B cell (primary cell): ENCODE measurements around the gene GET4. TPM values are rescaled to one million over a fixed set of nuclear protein-coding genes. Genes with fewer than 3 reads are reported as not detected.

Experiments
- ATAC-seq: fragments of 200-7000 bp; cut with Tn5 transposase; one replicate; pipeline ENCODE4 v1.10.0; 2021; ENCODE audit warnings: low read depth, mild to moderate bottlenecking, moderate number of reproducible peaks, moderate library complexity
- CTCF ChIA-PET: fragments of 350-600 bp; sonication (Branson Sonifier 250); formaldehyde crosslinking; loops from one replicate; lab custom pipeline; 2021; ENCODE audit warnings: antibody characterized with exemption, inconsistent platforms; lab: Charles Lee
- POLR2A ChIA-PET: fragments of 350-600 bp; sonication (Branson Sonifier 250); formaldehyde crosslinking; loops from one replicate; lab custom pipeline; 2021; ENCODE audit warnings: antibody characterized with exemption; lab: Charles Lee
- DNase-seq: peaks from one replicate; pipeline ENCODE4 v3.0.0; 2013
- H2AFZ ChIP-seq: 2 replicates; pipeline ENCODE4 v1.6.1; 2012; ENCODE audit warnings: mild to moderate bottlenecking, low read depth, low read length; ENCODE audit not compliant: insufficient read depth, poor library complexity, severe bottlenecking
- H3K27ac ChIP-seq, 2 donors: 1 replicate in 1 of 2; 2 replicates in 1 of 2; pipeline ENCODE4 v1.5.1; 2012 to 2013; ENCODE audit warnings: low read length in 2 of 2, mild to moderate bottlenecking in 2 of 2, moderate library complexity in 1 of 2
- H3K27me3 ChIP-seq, 4 experiments: fragments of 200-600 bp in 1 of 4; sonication (generic) in 1 of 4; replicated peaks in 1 of 4; 1 replicate in 2 of 4; 2 replicates in 2 of 4; pipeline versions ENCODE4 v1.6.1 to v1.7.0; 2013 to 2016; ENCODE audit warnings: low read length in 3 of 4, mild to moderate bottlenecking in 2 of 4, mixed read lengths in 1 of 4, moderate library complexity in 1 of 4; ENCODE audit not compliant: insufficient read depth in 4 of 4, control insufficient read depth in 3 of 4; ENCODE audit errors: control extremely low read depth in 1 of 4
- H3K36me3 ChIP-seq, 2 experiments: replicated peaks in 1 of 2; 1 replicate in 1 of 2; 2 replicates in 1 of 2; pipeline versions ENCODE4 v1.6.1 to v1.7.1; 2013; ENCODE audit warnings: low read length in 1 of 2; ENCODE audit not compliant: insufficient read depth in 2 of 2, control insufficient read depth in 1 of 2; ENCODE audit errors: control extremely low read depth in 1 of 2, extremely low read depth in 1 of 2
- H3K4me1 ChIP-seq, 2 donors: fragments of 200-600 bp in 1 of 2; sonication (generic) in 1 of 2; 1 replicate in 1 of 2; 2 replicates in 1 of 2; pipeline versions ENCODE4 v1.5.1 to v1.6.1; 2013 to 2017; ENCODE audit warnings: low read length in 2 of 2; ENCODE audit not compliant: control insufficient read depth in 2 of 2, insufficient read depth in 2 of 2
- H3K4me2 ChIP-seq: replicated peaks from 2 replicates; pipeline ENCODE3; 2012; ENCODE audit warnings: mild to moderate bottlenecking, low read depth, low read length; ENCODE audit not compliant: poor library complexity, severe bottlenecking
- H3K4me3 ChIP-seq, 5 experiments: fragments of 200-600 bp in 1 of 5; sonication (generic) in 1 of 5; 1 replicate in 3 of 5; 2 replicates in 2 of 5; pipeline versions ENCODE4 v1.5.1 to v1.7.0; 2011 to 2016; ENCODE audit warnings: low read length in 4 of 5, mild to moderate bottlenecking in 4 of 5, low read depth in 2 of 5, control low read depth in 1 of 5, moderate library complexity in 1 of 5; ENCODE audit not compliant: insufficient read depth in 1 of 5; ENCODE audit errors: control extremely low read depth in 1 of 5, extremely low read depth in 1 of 5
- H3K79me2 ChIP-seq: fragments of 200-600 bp; sonication (generic); one replicate; pipeline ENCODE4 v1.6.0; 2016; ENCODE audit warnings: low read length; ENCODE audit not compliant: control insufficient read depth, insufficient read depth
- H3K9ac ChIP-seq: fragments of 200-600 bp; sonication (generic); 2 replicates; pipeline ENCODE4 v1.6.1; 2017; ENCODE audit warnings: mild to moderate bottlenecking, low read length, moderate library complexity
- H3K9me3 ChIP-seq, 3 donors: one replicate each; pipeline versions ENCODE4 v1.6.1 to v1.7.1; 2013; ENCODE audit warnings: low read length in 2 of 3; ENCODE audit not compliant: control insufficient read depth in 2 of 3, insufficient read depth in 1 of 3; ENCODE audit errors: control extremely low read depth in 1 of 3
- H4K20me1 ChIP-seq: 2 replicates; pipeline ENCODE4 v1.6.0; 2012; ENCODE audit warnings: mild to moderate bottlenecking, low read length; ENCODE audit not compliant: insufficient read depth, control insufficient read depth, poor library complexity, severe bottlenecking
- H3K27ac Mint-ChIP-seq: one replicate; pipeline ENCODE4 v1.8.0; 2021; ENCODE audit warnings: mixed read lengths
- H3K27me3 Mint-ChIP-seq: one replicate; pipeline ENCODE4 v1.8.0; 2021; ENCODE audit warnings: mixed read lengths
- H3K4me1 Mint-ChIP-seq: one replicate; pipeline ENCODE4 v1.8.0; 2021; ENCODE audit warnings: mixed read lengths
- H3K4me3 Mint-ChIP-seq: one replicate; pipeline ENCODE4 v1.8.0; 2021; ENCODE audit warnings: mixed read lengths
- H3K9me3 Mint-ChIP-seq: one replicate; pipeline ENCODE4 v1.8.0; 2022; ENCODE audit warnings: mixed read lengths; ENCODE audit not compliant: insufficient read depth
- EZH2 ChIP-seq: IDR thresholded peaks from 2 replicates; pipeline ENCODE4 v1.6.1; 2012; ENCODE audit warnings: borderline replicate concordance, low read depth, mild to moderate bottlenecking, moderate library complexity, low read length; ENCODE audit not compliant: insufficient read depth, poor library complexity, severe bottlenecking
- WGBS: methylation state at CpG from one replicate; pipeline ENCODE4 v1.1.5; 2013; ENCODE audit warnings: missing lambda C conversion rate; ENCODE audit not compliant: insufficient coverage; 5-methylcytosine and 5-hydroxymethylcytosine counted together
- intact Hi-C: fragments of 100-400 bp; cut with micrococcal nuclease; formaldehyde crosslinking; loops from one replicate; pipeline ENCODE4 v1.10.0; 2022
- polyA plus RNA-seq: library from polyadenylated mRNA; depleted of rRNA; stranded (reverse); fragments of >200 nt; gene quantifications from 2 replicates; pipeline ENCODE4 v1.2.3, GENCODE V29; 2012
- total RNA-seq, 2 donors: library from RNA; stranded (reverse); fragments of 120-200 nt in 1 of 2; gene quantifications; 1 replicate in 1 of 2; 2 replicates in 1 of 2; pipeline versions ENCODE4 v1.2.3 to v1.2.4, GENCODE V29; 2013 to 2022
- TF ChIP-seq, protein P1 (sequence below): fragments of 200-600 bp; IDR thresholded peaks from one replicate; pipeline ENCODE4 v1.8.0; 2022; ENCODE audit warnings: antibody characterized with exemption, mild to moderate bottlenecking

GET4 gene
- total and polyA plus RNA-seq, 2 donors (not counting 1 experiment from before 2014, with no cell fraction given), result 53.5 to 65.5 TPM

DNA sequence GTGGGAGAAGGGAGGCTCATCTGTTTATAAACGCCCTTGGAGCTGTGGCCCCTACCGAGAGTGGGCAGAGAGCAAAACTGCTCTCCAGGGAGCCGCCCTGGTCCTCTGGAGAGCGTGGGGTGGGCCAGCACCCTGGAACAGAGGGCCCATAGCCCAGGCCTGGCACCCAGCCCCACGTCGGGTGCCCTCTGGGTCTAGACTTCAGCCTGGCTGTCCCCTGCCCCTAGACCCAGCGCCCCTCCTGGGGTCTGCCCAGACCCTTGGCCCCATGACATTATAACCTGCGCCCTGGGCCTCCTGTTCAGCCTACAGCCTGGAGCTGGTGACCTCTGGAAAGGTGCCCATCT lies 24.7 kb downstream of the GET4 start:
- Histone ChIP-seq H3K27ac (no peak overlapping the region), H3K4me2 (no peak overlapping the region), H3K4me1 (peaks cover 0 to 5% of the 10 kb centered on the region in 2 donors), H3K4me3 (no peak overlapping the region), H3K9ac (no peak overlapping the region), H2AFZ (no peak overlapping the region), H3K9me3 (no peaks in the 10 kb centered on the region), H3K36me3 (peaks cover 0 to 10% of the 10 kb centered on the region in 2 experiments), H4K20me1 (peaks cover 7% of the 10 kb centered on the region), H3K79me2 (no peaks in the 10 kb centered on the region), H3K27me3 (no peaks in the 10 kb centered on the region)
- no peak for TF ChIP-seq EZH2
- TF ChIP-seq, protein P1, sequence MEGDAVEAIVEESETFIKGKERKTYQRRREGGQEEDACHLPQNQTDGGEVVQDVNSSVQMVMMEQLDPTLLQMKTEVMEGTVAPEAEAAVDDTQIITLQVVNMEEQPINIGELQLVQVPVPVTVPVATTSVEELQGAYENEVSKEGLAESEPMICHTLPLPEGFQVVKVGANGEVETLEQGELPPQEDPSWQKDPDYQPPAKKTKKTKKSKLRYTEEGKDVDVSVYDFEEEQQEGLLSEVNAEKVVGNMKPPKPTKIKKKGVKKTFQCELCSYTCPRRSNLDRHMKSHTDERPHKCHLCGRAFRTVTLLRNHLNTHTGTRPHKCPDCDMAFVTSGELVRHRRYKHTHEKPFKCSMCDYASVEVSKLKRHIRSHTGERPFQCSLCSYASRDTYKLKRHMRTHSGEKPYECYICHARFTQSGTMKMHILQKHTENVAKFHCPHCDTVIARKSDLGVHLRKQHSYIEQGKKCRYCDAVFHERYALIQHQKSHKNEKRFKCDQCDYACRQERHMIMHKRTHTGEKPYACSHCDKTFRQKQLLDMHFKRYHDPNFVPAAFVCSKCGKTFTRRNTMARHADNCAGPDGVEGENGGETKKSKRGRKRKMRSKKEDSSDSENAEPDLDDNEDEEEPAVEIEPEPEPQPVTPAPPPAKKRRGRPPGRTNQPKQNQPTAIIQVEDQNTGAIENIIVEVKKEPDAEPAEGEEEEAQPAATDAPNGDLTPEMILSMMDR, result no peak
- Mint-ChIP-seq H3K9me3 (no peaks in the 10 kb centered on the region), H3K27me3 (peaks cover 9% of the 10 kb centered on the region), H3K4me1 (no peaks in the 10 kb centered on the region), H3K4me3 (no peak overlapping the region), H3K27ac (no peak overlapping the region)
- intact Hi-C loops, result no loop called here
- CTCF ChIA-PET, result no interaction called here
- DNase-seq (no peak), ATAC-seq (no peak)
- WGBS, result 90% methylated on average over 8 of the region's 8 CpGs
- POLR2A ChIA-PET, result no interaction called here

DNA sequence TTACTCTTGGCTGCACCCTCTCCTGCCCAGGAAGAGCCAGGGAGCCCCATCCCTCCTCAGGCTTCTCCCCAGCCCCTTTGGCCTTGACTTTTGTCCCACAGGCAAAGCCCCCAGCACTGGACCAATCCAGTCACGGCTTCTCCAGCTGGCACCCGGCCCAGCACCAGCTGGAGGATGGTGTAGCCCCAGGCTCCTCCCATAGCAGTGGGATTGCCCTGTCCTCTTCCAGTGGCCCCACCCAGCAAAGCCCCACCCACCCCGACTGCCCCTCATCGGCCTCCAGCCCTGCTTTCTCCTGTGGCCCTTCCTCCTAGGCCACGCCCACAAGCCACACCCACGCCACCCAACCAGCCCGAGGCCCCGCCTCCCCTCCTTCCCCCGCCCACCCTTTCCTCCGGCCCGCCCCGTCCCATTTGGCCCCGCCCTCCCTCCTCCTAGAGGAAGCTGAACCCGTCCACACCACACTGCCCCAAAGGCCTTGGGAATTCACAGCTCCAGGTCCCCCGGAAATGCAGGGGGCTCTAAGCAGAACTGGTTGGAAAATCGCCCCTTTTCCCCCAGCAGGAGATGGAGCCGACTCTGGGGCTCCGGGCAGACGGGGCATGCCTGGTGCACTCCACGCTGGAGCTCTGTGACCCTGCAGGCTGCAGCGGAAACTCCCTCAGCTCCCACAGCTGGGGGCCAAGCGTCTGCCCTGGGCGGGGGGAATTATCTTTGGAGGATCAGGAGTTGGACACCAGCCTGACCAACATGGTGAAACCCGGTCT lies 25.2 kb downstream of the GET4 start:
- WGBS, result 57% methylated on average over 15 of the region's 24 CpGs
- POLR2A ChIA-PET, result no interaction called here
- no peak overlapping the region for H3K27ac Mint-ChIP-seq
- H3K27me3 ChIP-seq, result no peaks in the 10 kb centered on the region
- peaks cover 9% of the 10 kb centered on the region for H3K27me3 Mint-ChIP-seq
- no peak overlapping the region for H3K27ac ChIP-seq
- no peaks in the 10 kb centered on the region for H3K79me2 ChIP-seq
- H3K4me3 ChIP-seq, result no peak overlapping the region
- H3K9ac ChIP-seq, result no peak overlapping the region
- peaks cover 0 to 5% of the 10 kb centered on the region in 2 donors for H3K4me1 ChIP-seq
- intact Hi-C loops, result no loop called here
- peaks cover 7% of the 10 kb centered on the region for H4K20me1 ChIP-seq
- no peaks in the 10 kb centered on the region for H3K9me3 ChIP-seq
- H3K36me3 ChIP-seq, result peaks cover 0 to 6% of the 10 kb centered on the region in 2 experiments
- peak; percentile 44 for DNase-seq
- CTCF ChIA-PET, result no interaction called here
- no peak overlapping the region for H2AFZ ChIP-seq
- H3K4me1 Mint-ChIP-seq, result no peaks in the 10 kb centered on the region
- H3K4me2 ChIP-seq, result no peak overlapping the region
- TF ChIP-seq, protein P1, result no peak
- TF ChIP-seq EZH2, result no peak
- ATAC-seq, result peak; percentile 64
- H3K9me3 Mint-ChIP-seq, result no peaks in the 10 kb centered on the region
- no peak overlapping the region for H3K4me3 Mint-ChIP-seq
